ENCODE data around the gene CPNE7. TPM values are rescaled to one million over a fixed set of nuclear protein-coding genes. Genes with fewer than 3 reads are reported as not detected.

Gene CPNE7
- total and polyA plus RNA-seq, 9 of the 15 experiments (the other 6 are each of a cell fraction or from before 2014, with no cell fraction given): 0.30 to 73.4 (median 32.7) TPM

DNA sequence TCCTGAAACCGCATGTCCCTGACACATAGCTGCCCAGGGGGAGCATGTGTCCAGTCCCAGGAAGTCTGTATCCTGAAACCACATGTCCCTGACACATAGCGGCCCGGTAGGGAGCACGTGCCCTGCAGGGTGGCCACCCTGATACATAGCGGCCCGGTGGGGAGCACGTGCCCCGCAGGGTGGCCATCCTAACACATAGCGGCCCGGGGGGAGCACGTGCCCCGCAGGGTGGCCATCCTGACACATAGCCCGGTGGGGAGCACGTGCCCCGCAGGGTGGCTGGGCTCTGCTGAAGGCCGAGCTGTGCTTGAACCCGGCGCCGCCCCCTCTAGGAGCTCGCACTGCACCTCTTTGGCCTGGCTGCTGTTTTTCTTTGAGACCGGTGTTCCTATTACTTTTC, 33.8 kb upstream of the CPNE7 start:
- no peak overlapping the region for H2AFZ ChIP-seq (ENCODE audit: low read depth, low read length)
- 0 out of 2 replicates have a peak, but pooled peaks cover 6% of the 10 kb centered on the region for H4K20me1 ChIP-seq (replicated peaks; ENCODE audit: control insufficient read depth, insufficient read depth, low read length)
- peaks cover 0 to 17% of the 10 kb centered on the region in 2 experiments; a peak in 3 of 5 replicates for H3K4me1 ChIP-seq (replicated peaks in 1 of 2; ENCODE audit: control insufficient read depth in 2 of 2, insufficient read depth in 2 of 2, low read length in 2 of 2)
- peaks cover 72% of the 10 kb centered on the region; the same call in 1 of the 3 replicates for H3K36me3 ChIP-seq (ENCODE audit: control insufficient read depth, insufficient read depth, low read length)
- TF ChIP-seq POLR2G (IDR thresholded peaks at IDR 0.05; ENCODE audit: low read depth, low read length) (peak; percentile 46), RFX5 (IDR thresholded peaks at IDR 0.05; ENCODE audit: low read depth, low read length) (no peak)
- FAIRE-seq (no peak), ATAC-seq (no peak), DNase-seq (ENCODE audit: extremely low read depth in 1 of 4, low spot score in 3 of 4) (no peak)
- no peaks in the 10 kb centered on the region for H3K27me3 ChIP-seq (ENCODE audit: control insufficient read depth in 2 of 2, insufficient read depth in 2 of 2, low read length in 2 of 2)
- 97% methylated on average over 13 of the region's 21 CpGs for WGBS (ENCODE audit: insufficient coverage, low coverage, missing lambda C conversion rate)
- ChIA-PET CTCF (ENCODE audit: low intra/inter-chr PET ratio) (no interaction called here), POLR2A (interaction anchor here (0.8 to 0.9 kb wide), 2 partner anchors 8 to 10 kb away, joined by 3 to 5 read pairs; no protein-coding TSS in a partner anchor)
- in situ Hi-C loops (cut with MboI) (no loop called here), intact Hi-C loops (cut with micrococcal nuclease) (no loop called here)
- H3K27ac ChIP-seq (ENCODE audit: extremely low read depth, low read depth, low read length): no peak overlapping the region
- H3K4me2 ChIP-seq (ENCODE audit: insufficient read depth, low read length): no peak overlapping the region
- H3K9me3 ChIP-seq (replicated peaks; ENCODE audit: control insufficient read depth, insufficient read depth, low read depth, low read length): no peaks in the 10 kb centered on the region
- H3K4me3 ChIP-seq: no peak overlapping the region
- H3K79me2 ChIP-seq (ENCODE audit: control insufficient read depth, insufficient read depth, low read length): no peaks in the 10 kb centered on the region
- H3K9ac ChIP-seq (ENCODE audit: insufficient read depth in 1 of 2, low read depth in 2 of 2, low read length in 2 of 2): peak overlapping the region in 1 of 2 experiments; percentile 52; a peak in 1 of 4 replicates
- no TSS peak for BruUV-seq (replicated peaks)
- no peaks in the 10 kb centered on the region for H3K9me1 ChIP-seq (ENCODE audit: control insufficient read depth, insufficient read depth, low read length)

DNA sequence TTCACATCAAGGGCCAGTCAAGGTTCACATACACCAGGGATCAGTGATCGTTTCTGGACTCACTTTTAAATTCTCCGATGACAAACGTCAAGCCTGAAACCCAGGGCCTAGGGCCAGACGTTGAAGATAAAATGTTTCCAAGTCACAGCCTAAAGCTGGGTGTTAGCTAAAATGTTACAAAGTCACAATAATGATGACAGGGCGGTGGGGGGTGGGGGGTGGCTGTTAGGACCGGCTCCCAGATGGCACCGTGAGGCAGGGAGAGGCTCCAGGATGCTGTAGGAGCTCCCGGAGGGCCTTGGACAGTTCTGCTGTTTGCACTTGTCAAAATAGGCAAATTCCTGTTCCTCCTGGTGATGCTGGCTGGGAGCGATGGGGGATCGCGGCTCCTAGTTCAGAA, 31.4 kb upstream of the CPNE7 start:
- Histone ChIP-seq H3K4me1 (replicated peaks in 1 of 2; ENCODE audit: control insufficient read depth in 2 of 2, insufficient read depth in 2 of 2, low read length in 2 of 2) (peaks cover 0 to 9% of the 10 kb centered on the region in 2 experiments; a peak in 3 of 5 replicates), H3K27me3 (ENCODE audit: control insufficient read depth in 2 of 2, insufficient read depth in 2 of 2, low read length in 2 of 2) (no peaks in the 10 kb centered on the region), H3K79me2 (ENCODE audit: control insufficient read depth, insufficient read depth, low read length) (no peaks in the 10 kb centered on the region), H3K9ac (ENCODE audit: insufficient read depth in 1 of 2, low read depth in 2 of 2, low read length in 2 of 2) (no peak overlapping the region), H2AFZ (ENCODE audit: low read depth, low read length) (no peak overlapping the region), H3K4me3 (no peak overlapping the region), H3K27ac (ENCODE audit: extremely low read depth, low read depth, low read length) (no peak overlapping the region), H3K36me3 (ENCODE audit: control insufficient read depth, insufficient read depth, low read length) (peaks cover 72% of the 10 kb centered on the region; the same call in 2 of the 3 replicates), H3K4me2 (ENCODE audit: insufficient read depth, low read length) (no peak overlapping the region), H3K9me3 (replicated peaks; ENCODE audit: control insufficient read depth, insufficient read depth, low read depth, low read length) (no peaks in the 10 kb centered on the region), H3K9me1 (ENCODE audit: control insufficient read depth, insufficient read depth, low read length) (no peaks in the 10 kb centered on the region), H4K20me1 (replicated peaks; ENCODE audit: control insufficient read depth, insufficient read depth, low read length) (0 out of 2 replicates have a peak, but pooled peaks cover 6% of the 10 kb centered on the region)
- FAIRE-seq: no peak
- WGBS (ENCODE audit: insufficient coverage, low coverage, missing lambda C conversion rate): 84% methylated on average over 11 of the region's 11 CpGs
- ATAC-seq: no peak
- no TSS peak for BruUV-seq (replicated peaks)
- intact Hi-C loops (cut with micrococcal nuclease): no loop called here
- no peak for DNase-seq (ENCODE audit: extremely low read depth in 1 of 4, low spot score in 3 of 4)
- ChIA-PET POLR2A (no interaction called here), CTCF (ENCODE audit: low intra/inter-chr PET ratio) (no interaction called here)
- in situ Hi-C loops (cut with MboI): no loop called here
- TF ChIP-seq CC2D1A (IDR thresholded peaks at IDR 0.05) (no peak), KLF6 (CRISPR knock-in tag; IDR thresholded peaks at IDR 0.05; ENCODE audit: borderline replicate concordance) (no peak), ZNF444 (CRISPR knock-in tag; IDR thresholded peaks at IDR 0.05) (no peak)
- TF ChIP-seq, protein P1, sequence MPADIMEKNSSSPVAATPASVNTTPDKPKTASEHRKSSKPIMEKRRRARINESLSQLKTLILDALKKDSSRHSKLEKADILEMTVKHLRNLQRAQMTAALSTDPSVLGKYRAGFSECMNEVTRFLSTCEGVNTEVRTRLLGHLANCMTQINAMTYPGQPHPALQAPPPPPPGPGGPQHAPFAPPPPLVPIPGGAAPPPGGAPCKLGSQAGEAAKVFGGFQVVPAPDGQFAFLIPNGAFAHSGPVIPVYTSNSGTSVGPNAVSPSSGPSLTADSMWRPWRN (IDR thresholded peaks at IDR 0.05; ENCODE audit: low read depth): no peak
- TF ChIP-seq, protein P2, sequence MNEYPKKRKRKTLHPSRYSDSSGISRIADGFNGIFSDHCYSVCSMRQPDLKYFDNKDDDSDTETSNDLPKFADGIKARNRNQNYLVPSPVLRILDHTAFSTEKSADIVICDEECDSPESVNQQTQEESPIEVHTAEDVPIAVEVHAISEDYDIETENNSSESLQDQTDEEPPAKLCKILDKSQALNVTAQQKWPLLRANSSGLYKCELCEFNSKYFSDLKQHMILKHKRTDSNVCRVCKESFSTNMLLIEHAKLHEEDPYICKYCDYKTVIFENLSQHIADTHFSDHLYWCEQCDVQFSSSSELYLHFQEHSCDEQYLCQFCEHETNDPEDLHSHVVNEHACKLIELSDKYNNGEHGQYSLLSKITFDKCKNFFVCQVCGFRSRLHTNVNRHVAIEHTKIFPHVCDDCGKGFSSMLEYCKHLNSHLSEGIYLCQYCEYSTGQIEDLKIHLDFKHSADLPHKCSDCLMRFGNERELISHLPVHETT (CRISPR knock-in tag; conservative IDR thresholded peaks at IDR 0.05 in 1 of 2, IDR thresholded peaks at IDR 0.05 in 1 of 2): no peak
- TF ChIP-seq, protein P3, sequence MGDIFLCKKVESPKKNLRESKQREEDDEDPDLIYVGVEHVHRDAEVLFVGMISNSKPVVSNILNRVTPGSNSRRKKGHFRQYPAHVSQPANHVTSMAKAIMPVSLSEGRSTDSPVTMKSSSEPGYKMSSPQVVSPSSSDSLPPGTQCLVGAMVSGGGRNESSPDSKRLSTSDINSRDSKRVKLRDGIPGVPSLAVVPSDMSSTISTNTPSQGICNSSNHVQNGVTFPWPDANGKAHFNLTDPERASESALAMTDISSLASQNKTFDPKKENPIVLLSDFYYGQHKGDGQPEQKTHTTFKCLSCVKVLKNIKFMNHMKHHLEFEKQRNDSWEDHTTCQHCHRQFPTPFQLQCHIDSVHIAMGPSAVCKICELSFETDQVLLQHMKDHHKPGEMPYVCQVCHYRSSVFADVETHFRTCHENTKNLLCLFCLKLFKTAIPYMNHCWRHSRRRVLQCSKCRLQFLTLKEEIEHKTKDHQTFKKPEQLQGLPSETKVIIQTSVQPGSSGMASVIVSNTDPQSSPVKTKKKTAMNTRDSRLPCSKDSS (IDR thresholded peaks at IDR 0.05; ENCODE audit: low read depth, partially characterized antibody): no peak
- TF ChIP-seq, protein P4, sequence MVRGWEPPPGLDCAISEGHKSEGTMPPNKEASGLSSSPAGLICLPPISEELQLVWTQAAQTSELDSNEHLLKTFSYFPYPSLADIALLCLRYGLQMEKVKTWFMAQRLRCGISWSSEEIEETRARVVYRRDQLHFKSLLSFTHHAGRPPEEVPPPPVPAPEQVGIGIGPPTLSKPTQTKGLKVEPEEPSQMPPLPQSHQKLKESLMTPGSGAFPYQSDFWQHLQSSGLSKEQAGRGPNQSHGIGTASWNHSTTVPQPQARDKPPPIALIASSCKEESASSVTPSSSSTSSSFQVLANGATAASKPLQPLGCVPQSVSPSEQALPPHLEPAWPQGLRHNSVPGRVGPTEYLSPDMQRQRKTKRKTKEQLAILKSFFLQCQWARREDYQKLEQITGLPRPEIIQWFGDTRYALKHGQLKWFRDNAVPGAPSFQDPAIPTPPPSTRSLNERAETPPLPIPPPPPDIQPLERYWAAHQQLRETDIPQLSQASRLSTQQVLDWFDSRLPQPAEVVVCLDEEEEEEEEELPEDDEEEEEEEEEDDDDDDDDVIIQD (CRISPR knock-in tag; IDR thresholded peaks at IDR 0.05): no peak

Data from K562 (cell line).